Glomerular endothelial cell (primary cell): ENCODE data around the gene MYO9A. TPM values are rescaled to one million over a fixed set of nuclear protein-coding genes. Genes with fewer than 3 reads are reported as not detected.

Experiments
- DNase-seq: peaks from one replicate; pipeline ENCODE4 v3.0.0-alpha.2; 2011; ENCODE audit warnings: low read depth, low spot score; ENCODE audit errors: extremely low read depth
- total RNA-seq: library from RNA; depleted of rRNA; stranded (reverse); fragments of >200 nt; gene quantifications from 2 replicates; pipeline ENCODE4 v1.2.3, GENCODE V29; 2015

Gene MYO9A
- total RNA-seq, 1 donor from 2014 or later, result 44.6 TPM

DNA sequence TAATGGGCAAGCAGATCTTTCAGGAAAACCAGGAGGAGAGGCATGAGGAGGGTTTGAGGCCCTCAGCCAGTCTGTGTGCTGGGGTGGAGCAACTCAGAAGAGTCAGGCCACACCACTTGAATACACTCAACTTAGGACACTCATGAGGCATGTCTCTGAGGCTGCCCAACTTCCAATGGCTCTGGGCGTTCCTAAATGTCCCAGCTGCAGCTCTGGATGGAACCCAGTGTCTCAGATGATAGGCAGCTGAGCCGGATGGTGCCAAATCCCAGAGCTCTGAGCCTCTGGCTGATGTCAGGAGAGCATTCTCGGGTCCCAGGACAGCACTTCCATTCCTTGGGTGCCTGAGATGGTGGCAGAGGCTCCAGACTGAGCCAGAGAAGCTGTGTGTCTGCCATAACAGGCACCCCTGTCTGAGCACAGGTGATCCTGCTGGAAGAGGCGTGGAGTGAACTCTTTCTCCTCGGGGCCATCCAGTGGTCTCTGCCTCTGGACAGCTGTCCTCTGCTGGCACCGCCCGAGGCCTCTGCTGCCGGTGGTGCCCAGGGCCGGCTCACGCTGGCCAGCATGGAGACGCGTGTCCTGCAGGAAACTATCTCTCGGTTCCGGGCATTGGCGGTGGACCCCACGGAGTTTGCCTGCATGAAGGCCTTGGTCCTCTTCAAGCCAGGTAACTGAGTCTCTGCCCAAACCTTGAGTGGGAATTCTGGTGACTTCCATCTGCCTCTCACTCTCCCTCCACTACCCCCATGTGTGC, 304.8 kb downstream of the MYO9A start:
- DNase-seq, result no peak

- DNase-seq, result no peak
Observed at GRCh38 chr15:71811752-71812735, 305.9 kb downstream of the MYO9A start.

DNA sequence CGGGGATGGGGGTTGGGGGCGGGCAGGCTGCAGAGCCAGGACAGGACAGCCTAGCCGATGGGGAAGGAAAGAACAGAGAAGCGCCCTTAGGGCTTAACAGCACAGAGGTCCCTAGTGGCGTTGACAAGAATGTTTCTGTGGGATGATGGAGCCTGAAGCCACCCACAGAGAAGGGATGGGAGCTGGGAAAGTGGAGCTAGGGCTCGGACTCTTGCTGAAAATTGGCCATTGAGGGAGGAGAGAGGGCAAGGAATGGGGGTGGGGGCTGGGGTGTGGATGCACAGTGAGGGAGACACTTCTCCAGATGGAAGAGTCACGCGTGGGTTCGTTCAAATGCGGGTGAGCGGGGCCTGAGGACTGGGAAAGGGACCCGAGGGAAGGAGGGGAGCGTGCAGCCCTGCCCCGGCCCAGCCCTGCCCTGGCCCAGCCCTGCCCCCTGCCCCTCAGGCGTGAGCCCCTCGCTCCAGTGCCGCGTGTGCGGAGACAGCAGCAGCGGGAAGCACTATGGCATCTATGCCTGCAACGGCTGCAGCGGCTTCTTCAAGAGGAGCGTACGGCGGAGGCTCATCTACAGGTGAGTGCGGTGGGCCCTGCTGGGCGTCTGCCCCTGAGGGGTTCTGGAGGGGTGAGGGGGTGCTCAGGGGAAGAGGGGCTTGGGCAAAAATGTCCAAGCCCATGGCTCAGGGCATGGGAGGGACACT, 306.8 kb downstream of the MYO9A start:
- no peak for DNase-seq

- no peak for DNase-seq
Observed at GRCh38 chr15:71810256-71811035, 307.5 kb downstream of the MYO9A start, which contains the start of gene NR2E3. Gene NR2E3, plus strand, starts transcription at chr15:71810554. Its CDS starts 190 bp downstream, at chr15:71810744.

DNA sequence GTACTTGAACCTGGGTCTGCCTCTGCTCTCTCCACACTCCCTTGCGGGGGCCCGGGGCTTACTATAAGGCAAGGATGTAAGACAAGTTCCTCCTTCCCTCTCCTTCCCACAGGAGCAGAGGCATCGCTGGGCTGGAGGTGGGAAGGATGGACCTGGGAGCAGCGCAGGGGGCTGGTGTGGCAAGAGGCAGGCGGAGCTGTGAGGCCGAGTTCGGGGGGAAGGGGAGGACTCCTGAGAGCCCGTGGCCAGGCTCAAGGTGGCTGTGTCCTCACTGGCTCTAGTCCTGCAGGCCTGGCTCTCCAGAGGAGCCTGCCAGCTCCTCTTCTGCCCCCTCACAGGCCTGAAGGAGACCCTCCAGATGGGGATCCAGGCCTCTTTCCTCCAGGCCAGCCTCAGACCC, 308.6 kb downstream of the MYO9A start:
- no peak for DNase-seq

- no peak for DNase-seq
Observed at GRCh38 chr15:71808311-71809020, 309.5 kb downstream of the MYO9A start.

DNA sequence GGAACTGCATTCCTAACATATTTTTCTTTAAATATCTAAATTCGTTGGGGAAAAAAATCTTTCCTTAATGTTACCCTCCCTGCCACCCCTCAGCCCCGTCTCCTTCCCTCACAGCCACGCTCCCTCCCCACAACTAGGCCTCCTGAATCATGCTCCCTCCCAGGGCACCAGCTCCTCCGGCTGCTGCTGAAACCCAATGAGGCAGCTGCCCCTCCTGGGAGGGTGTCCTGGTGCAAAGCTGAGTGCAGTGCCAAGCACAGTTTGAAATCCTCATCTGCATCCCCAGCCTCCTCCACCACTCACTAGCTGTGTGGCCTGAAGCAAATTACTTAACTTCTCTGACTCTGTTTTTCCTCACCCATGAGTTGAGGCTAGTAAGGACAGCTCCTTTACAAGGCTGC, 310.3 kb downstream of the MYO9A start:
- DNase-seq, result no peak

DNA sequence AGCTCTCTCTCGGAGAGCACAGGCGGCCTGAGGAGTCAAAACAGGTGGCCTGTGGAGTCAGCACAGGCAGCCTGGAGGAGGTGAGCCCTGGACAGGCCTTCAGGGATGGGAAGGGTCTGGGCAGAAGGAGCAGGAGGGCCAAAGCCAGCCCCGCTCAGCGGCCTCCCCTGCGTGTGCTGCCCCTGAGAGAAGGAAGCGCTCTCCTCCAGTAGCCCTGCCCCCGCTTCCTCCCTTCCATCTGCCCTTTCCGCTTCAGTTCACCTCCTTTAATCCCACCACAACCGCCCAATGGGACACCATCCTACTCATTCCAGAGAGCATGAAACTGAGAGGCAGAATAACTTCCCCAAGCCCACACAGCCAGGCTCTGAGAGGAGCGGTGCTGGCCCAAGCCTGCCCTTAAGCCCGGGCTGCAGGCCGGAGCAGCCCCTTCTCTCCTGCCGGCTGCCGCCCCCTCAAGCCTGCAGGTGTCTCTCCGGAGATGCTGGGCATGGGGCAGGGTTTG, 310.8 kb downstream of the MYO9A start:
- no peak for DNase-seq

GRCh38 chr15:71806452-71806931, 311.5 kb downstream of the MYO9A start:
- no peak for DNase-seq

DNA sequence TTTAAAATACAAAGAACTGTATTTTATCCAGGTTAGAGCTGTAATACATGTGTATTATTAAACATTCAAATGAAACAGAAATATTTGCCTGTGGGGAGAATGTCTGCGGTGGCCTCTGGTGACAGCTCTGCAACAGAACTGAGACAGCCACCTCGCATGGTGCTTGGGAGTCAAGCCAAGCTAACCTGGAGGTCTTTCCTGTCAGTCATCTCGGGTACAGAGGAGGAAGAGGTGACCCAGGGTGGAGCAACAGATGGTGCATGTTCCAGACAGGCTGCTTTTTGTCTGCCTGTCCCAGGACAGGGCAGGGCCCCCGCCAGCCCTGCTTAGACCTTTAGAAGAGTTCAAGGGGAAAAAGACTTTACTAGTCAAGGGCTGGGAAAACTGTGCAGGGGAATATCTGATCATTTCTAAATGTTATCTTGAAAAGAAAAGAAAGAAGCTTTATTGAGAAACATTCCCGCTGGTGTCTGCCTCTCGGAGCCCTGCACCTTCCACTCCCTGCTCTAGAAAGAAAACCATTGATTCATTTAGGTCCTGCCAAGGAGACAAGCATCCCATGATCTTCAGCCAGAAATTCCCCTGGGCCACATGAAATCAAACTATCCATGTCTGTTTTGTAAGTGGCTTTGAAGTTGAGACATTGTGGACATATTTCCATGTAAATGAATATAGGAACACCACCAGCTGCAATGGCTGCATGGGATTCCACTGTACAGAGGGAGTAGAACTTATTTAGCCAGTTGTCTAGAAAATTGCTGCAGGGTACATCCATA, 313.1 kb downstream of the MYO9A start:
- no peak for DNase-seq

DNA sequence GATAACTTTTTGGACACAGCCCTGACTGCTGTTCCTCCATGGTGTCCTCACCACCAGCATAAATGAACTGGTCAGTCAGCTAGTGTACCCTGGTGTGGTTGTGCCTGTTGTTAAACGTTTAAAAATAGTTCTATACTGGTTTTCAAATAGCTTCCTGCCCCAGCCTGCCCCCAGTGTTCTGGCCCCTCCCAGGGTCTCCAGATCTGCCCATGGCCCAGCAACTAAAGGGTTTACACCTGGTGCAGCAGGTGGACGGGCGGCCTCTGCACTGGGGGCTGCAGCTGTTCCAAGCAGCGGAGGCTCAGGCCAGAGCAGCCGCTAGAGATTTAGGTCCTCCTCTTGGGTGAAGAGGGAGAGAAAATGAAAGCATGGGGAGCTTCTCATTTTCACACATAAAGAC, 313.7 kb downstream of the MYO9A start:
- no peak for DNase-seq

DNA sequence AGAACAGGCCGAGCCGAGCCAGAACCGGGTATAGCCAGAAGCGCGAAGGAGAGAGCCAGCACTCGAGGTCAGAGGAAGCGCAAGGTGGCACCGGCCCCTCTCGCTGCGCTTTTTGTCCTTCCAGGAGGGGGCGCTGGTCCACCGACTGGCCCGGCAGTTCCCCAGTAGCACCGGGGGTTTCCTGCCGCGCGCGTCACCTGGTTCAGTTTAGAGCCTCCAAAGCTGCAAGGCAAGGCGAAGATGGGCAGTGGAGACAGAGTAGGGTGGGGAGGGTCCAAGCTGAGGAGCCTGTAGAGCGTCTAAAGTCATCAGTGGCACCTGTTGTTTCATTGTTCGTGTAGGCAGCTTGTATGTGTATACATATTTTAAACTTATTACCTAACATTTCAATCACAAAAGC, 315.2 kb downstream of the MYO9A start:
- DNase-seq, result no peak

DNA sequence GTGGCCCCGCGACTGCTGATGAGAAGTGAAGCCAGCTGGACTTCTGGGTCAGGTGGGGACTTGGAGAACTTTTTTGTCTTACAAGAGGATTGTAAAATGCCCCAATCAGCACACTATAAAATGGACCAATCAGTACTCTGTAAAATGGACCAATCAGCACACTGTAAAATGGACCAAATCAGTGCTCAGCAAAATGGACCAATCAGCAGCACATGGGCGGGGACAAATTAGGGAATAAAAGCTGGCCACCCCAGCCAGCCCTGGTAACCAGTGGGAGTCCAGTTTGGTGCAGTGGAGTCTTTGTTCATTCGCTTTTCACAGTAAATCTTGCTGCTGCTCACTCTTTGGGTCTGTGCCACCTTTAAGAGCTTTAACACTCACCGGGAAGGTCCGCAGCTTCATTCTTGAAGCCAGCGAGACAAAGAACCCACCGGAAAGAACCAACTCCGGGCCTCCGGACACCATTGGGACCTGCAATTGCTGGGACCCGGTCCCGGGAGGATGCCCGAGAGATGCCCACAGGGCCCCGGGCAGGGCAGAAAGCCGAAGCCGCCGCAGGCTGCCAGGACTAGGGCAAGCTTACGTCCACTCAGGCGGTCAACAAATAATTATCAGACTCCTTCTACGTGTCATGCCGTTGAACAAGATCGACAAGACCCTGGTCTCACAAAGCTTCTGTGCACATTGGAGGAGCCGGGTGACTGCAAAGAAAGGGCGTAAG, 315.9 kb downstream of the MYO9A start:
- DNase-seq, result no peak

GRCh38 chr15:71800835-71801745, 316.9 kb downstream of the MYO9A start:
- DNase-seq, result peak; percentile 69

GRCh38 chr15:71800190-71800589, 317.8 kb downstream of the MYO9A start:
- no peak for DNase-seq

DNA sequence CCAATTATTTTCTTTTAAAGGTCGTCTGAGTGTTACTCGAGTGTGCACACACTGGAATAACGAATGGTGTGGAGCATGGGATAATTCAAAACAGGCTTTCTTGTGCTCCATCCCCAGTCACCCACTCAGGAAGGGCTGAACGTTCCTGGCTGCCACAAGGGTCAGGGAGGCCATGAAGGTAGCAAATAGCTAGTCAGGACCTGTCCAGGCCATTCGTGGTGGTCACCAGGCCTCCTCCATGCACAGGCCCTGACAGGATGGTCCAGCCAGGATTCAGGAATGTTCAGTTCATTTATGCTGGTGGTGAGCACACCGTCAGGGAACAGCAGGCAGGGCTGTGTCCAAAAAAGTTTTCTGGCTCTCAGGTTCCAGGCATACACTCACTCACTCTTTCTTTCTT, 319.3 kb downstream of the MYO9A start:
- DNase-seq, result no peak

- no peak for DNase-seq
Observed at GRCh38 chr15:71792521-71792920, 325.4 kb downstream of the MYO9A start.
